ENCODE results near the gene TRIM34. TPM values are rescaled to one million over a fixed set of nuclear protein-coding genes. Genes with fewer than 3 reads are reported as not detected.
A peak's percentile ranks its signal among the peaks of the same experiment; 100 is the strongest.

TRIM34 gene
- total and polyA plus RNA-seq, 10 of the 15 experiments (the other 5 are each of a cell fraction or from before 2014, with no cell fraction given) = 16.7 to 51.4 (median 21.5) TPM

- TF ChIP-seq RELB (IDR thresholded peaks at IDR 0.05; ENCODE audit: low read depth) (peak; percentile 47), PML (IDR thresholded peaks at IDR 0.05; ENCODE audit: low read length) (peak; percentile 83), TAF1 (IDR thresholded peaks at IDR 0.05; ENCODE audit: borderline replicate concordance, low read depth, low read length) (peak; percentile 87), LARP7 (IDR thresholded peaks at IDR 0.05) (0 out of 2 replicates have a peak, but pooled peaks have one; percentile 32), POLR2AphosphoS2 (IDR thresholded peaks at IDR 0.05; ENCODE audit: low read depth, low read length) (no peak; the same call in 1 of the 2 replicates), CBFB (IDR thresholded peaks at IDR 0.05; ENCODE audit: low read depth) (peak; percentile 69), MXI1 (IDR thresholded peaks at IDR 0.05; ENCODE audit: low read depth, low read length) (peak; percentile 53; the same call in 1 of the 2 replicates), RUNX3 (IDR thresholded peaks at IDR 0.05; ENCODE audit: low read length) (peak; percentile 54; the same call in 1 of the 2 replicates), POLR2AphosphoS5 (IDR thresholded peaks at IDR 0.05; ENCODE audit: low read length) (peak; percentile 98), SMAD5 (IDR thresholded peaks at IDR 0.05; ENCODE audit: low read depth) (peak; percentile 89; the same call in 1 of the 2 replicates), SPI1 (IDR thresholded peaks at IDR 0.05; ENCODE audit: borderline replicate concordance, insufficient read depth, low read depth, low read length) (peak; percentile 91), NFYB (IDR thresholded peaks at IDR 0.05; ENCODE audit: insufficient read depth, low read depth, low read length) (peak; percentile 85), POLR2A (IDR thresholded peaks at IDR 0.05; ENCODE audit: low read depth, low read length) (peak; percentile 84), ZBTB40 (IDR thresholded peaks at IDR 0.05; ENCODE audit: borderline replicate concordance) (0 out of 2 replicates have a peak, but pooled peaks have one; percentile 8), SIN3A (IDR thresholded peaks at IDR 0.05; ENCODE audit: low read depth, low read length) (0 out of 2 replicates have a peak, but pooled peaks have one; percentile 1), PKNOX1 (IDR thresholded peaks at IDR 0.05) (peak; percentile 71)
These were observed at the start of gene TRIM34 (continued) for GRCh38 chr11:5624489-5625279.
